Superior temporal gyrus (tissue), 1 donor: ENCODE results near the gene GPR4.
"Not testable (repeated sequence)": the region's sequence is repeated elsewhere in the genome, so short reads cannot be mapped to it uniquely, and the experiment has no call there.

Experiments used
- DNase-seq: peaks from one replicate; pipeline ENCODE4 v3.0.0-alpha.2; 2016; ENCODE audit errors: extremely low spot score

Gene GPR4

GRCh38 chr19:45623984-45624383, 22.0 kb upstream of the GPR4 start:
- no peak for DNase-seq

- DNase-seq = no peak
These were observed 20.0 kb upstream of the GPR4 start for GRCh38 chr19:45621976-45622503.

- no peak for DNase-seq
These were observed 19.4 kb upstream of the GPR4 start for GRCh38 chr19:45621389-45621788.

GRCh38 chr19:45616704-45617017, 14.6 kb upstream of the GPR4 start:
- no peak for DNase-seq

GRCh38 chr19:45615795-45616703, 14.0 kb upstream of the GPR4 start:
- no peak for DNase-seq

GRCh38 chr19:45615056-45615455, 13.0 kb upstream of the GPR4 start:
- not testable (repeated sequence) for DNase-seq

GRCh38 chr19:45613926-45614725, 12.1 kb upstream of the GPR4 start:
- no peak for DNase-seq

GRCh38 chr19:45608948-45609347, 6.9 kb upstream of the GPR4 start:
- no peak for DNase-seq

- peak; percentile 69 for DNase-seq
These were observed 5.3 kb upstream of the GPR4 start for GRCh38 chr19:45607071-45608029.

GRCh38 chr19:45601115-45601514, 897 bp downstream of the GPR4 start:
- no peak for DNase-seq

- DNase-seq = no peak
These were observed 1.6 kb downstream of the GPR4 start for GRCh38 chr19:45600340-45600885.

- no peak for DNase-seq
These were observed 2.7 kb downstream of the GPR4 start for GRCh38 chr19:45599286-45599685.

GRCh38 chr19:45598267-45599001, 3.6 kb downstream of the GPR4 start:
- no peak for DNase-seq

GRCh38 chr19:45597425-45598111, 4.4 kb downstream of the GPR4 start:
- DNase-seq = no peak

GRCh38 chr19:45595814-45596213, 6.2 kb downstream of the GPR4 start:
- no peak for DNase-seq

- no peak for DNase-seq
These were observed 8.5 kb downstream of the GPR4 start for GRCh38 chr19:45593520-45593919.

- DNase-seq = no peak
These were observed 9.6 kb downstream of the GPR4 start for GRCh38 chr19:45592366-45592765.

GRCh38 chr19:45591638-45592005, 10.4 kb downstream of the GPR4 start:
- no peak for DNase-seq

GRCh38 chr19:45591004-45591637, 10.9 kb downstream of the GPR4 start:
- DNase-seq = no peak
